Measurements from ENCODE around the gene EXO1. TPM values are rescaled to one million over a fixed set of nuclear protein-coding genes. Genes with fewer than 3 reads are reported as not detected.

The EXO1 gene
- total RNA-seq, 1 experiment from 2014 or later: 36.3 TPM

GRCh38 chr1:241888232-241888631 lies 40.2 kb downstream of the EXO1 start:
- no peak overlapping the region for H3K27ac Mint-ChIP-seq (ENCODE audit: unreplicated experiment)
- CTCF ChIA-PET: no interaction called here
- no TSS peak for BruUV-seq (replicated peaks)

DNA sequence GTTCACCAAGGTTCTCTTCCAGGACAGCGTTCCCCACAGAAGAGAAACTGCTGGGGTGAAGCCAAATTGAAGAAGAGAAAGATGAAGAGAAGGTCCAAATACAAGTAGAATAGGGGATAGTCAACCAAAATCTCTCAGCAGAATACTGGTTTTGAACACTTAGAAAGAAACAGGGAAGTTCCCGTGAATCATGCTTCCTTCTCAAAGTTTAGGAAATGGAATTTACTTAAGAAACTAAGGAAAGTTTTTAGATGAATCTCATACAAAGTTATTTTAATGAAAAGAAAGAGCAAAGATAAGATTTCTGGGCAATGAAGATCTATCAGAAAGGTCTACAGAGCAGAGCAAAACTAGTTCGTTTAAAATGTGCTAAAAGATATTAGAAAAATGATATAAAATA lies 43.3 kb downstream of the EXO1 start:
- TF ChIP-seq, protein P1, sequence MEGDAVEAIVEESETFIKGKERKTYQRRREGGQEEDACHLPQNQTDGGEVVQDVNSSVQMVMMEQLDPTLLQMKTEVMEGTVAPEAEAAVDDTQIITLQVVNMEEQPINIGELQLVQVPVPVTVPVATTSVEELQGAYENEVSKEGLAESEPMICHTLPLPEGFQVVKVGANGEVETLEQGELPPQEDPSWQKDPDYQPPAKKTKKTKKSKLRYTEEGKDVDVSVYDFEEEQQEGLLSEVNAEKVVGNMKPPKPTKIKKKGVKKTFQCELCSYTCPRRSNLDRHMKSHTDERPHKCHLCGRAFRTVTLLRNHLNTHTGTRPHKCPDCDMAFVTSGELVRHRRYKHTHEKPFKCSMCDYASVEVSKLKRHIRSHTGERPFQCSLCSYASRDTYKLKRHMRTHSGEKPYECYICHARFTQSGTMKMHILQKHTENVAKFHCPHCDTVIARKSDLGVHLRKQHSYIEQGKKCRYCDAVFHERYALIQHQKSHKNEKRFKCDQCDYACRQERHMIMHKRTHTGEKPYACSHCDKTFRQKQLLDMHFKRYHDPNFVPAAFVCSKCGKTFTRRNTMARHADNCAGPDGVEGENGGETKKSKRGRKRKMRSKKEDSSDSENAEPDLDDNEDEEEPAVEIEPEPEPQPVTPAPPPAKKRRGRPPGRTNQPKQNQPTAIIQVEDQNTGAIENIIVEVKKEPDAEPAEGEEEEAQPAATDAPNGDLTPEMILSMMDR (IDR thresholded peaks at IDR 0.05; ENCODE audit: unreplicated experiment): no peak
- intact Hi-C loops (cut with micrococcal nuclease; ENCODE audit: unreplicated experiment): loop anchor here (10.0 kb wide), 1 partner anchor 554 kb away; no protein-coding TSS in a partner anchor

More at GRCh38 chr1:241888232-241888631, 40.2 kb downstream of the EXO1 start:
- no peak for DNase-seq
- no peaks in the 10 kb centered on the region for H3K9me3 Mint-ChIP-seq (ENCODE audit: low read depth, unreplicated experiment)
- H3K4me1 Mint-ChIP-seq (ENCODE audit: low read depth, unreplicated experiment): no peaks in the 10 kb centered on the region
- intact Hi-C loops (cut with micrococcal nuclease; ENCODE audit: unreplicated experiment): no loop called here
- H3K36me3 Mint-ChIP-seq (ENCODE audit: insufficient read depth, unreplicated experiment): peaks cover 3% of the 10 kb centered on the region
- TF ChIP-seq, protein P1 (IDR thresholded peaks at IDR 0.05; ENCODE audit: unreplicated experiment): no peak
- H3K27me3 Mint-ChIP-seq (ENCODE audit: unreplicated experiment): no peaks in the 10 kb centered on the region
- no peak overlapping the region for H3K4me3 Mint-ChIP-seq (ENCODE audit: low read depth, unreplicated experiment)

DNA sequence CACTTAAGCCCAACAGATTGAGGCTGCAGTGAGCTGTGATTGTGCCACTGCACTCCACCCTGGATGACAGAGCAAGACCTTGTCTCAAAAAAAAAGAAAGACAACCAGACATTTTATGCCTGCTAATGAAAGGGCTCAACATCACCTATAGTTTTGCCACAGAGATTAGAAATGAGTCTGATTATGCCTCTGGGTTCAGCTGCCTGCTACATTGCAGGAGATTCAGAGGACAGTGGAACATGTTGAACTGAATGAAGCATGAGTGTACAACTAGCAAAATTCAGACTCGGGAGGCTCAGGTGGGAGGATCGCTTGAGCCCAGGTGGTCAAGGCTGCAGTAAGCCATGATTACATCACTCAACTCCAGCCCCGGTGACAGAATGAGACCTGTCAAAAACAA lies 46.0 kb downstream of the EXO1 start:
- peaks cover 8% of the 10 kb centered on the region for H3K36me3 Mint-ChIP-seq (ENCODE audit: insufficient read depth, unreplicated experiment)
- H3K27ac Mint-ChIP-seq (ENCODE audit: unreplicated experiment): no peak overlapping the region
- CTCF ChIA-PET: no interaction called here
- DNase-seq: no peak
- intact Hi-C loops (cut with micrococcal nuclease; ENCODE audit: unreplicated experiment): loop anchor here (10.0 kb wide), 1 partner anchor 551 kb away; no protein-coding TSS in a partner anchor
- TF ChIP-seq, protein P1 (IDR thresholded peaks at IDR 0.05; ENCODE audit: unreplicated experiment): no peak
- no TSS peak for BruUV-seq (replicated peaks)
- H3K4me1 Mint-ChIP-seq (ENCODE audit: low read depth, unreplicated experiment): no peaks in the 10 kb centered on the region
- no peak overlapping the region for H3K4me3 Mint-ChIP-seq (ENCODE audit: low read depth, unreplicated experiment)
- no peaks in the 10 kb centered on the region for H3K9me3 Mint-ChIP-seq (ENCODE audit: low read depth, unreplicated experiment)
- no peaks in the 10 kb centered on the region for H3K27me3 Mint-ChIP-seq (ENCODE audit: unreplicated experiment)

More for the DNA sequence above, 43.3 kb downstream of the EXO1 start:
- Mint-ChIP-seq H3K4me3 (ENCODE audit: low read depth, unreplicated experiment) (no peak overlapping the region), H3K36me3 (ENCODE audit: insufficient read depth, unreplicated experiment) (peaks cover 9% of the 10 kb centered on the region), H3K4me1 (ENCODE audit: low read depth, unreplicated experiment) (no peaks in the 10 kb centered on the region), H3K9me3 (ENCODE audit: low read depth, unreplicated experiment) (no peaks in the 10 kb centered on the region), H3K27ac (ENCODE audit: unreplicated experiment) (no peak overlapping the region), H3K27me3 (ENCODE audit: unreplicated experiment) (no peaks in the 10 kb centered on the region)
- no TSS peak for BruUV-seq (replicated peaks)
- DNase-seq: no peak
- CTCF ChIA-PET: no interaction called here

GRCh38 chr1:241895013-241895412 lies 47.0 kb downstream of the EXO1 start:
- Mint-ChIP-seq H3K27ac (ENCODE audit: unreplicated experiment) (peak overlapping the region; percentile 29), H3K27me3 (ENCODE audit: unreplicated experiment) (no peaks in the 10 kb centered on the region), H3K4me3 (ENCODE audit: low read depth, unreplicated experiment) (no peak overlapping the region), H3K9me3 (ENCODE audit: low read depth, unreplicated experiment) (no peaks in the 10 kb centered on the region), H3K4me1 (ENCODE audit: low read depth, unreplicated experiment) (no peaks in the 10 kb centered on the region), H3K36me3 (ENCODE audit: insufficient read depth, unreplicated experiment) (peaks cover 6% of the 10 kb centered on the region)
- TF ChIP-seq, protein P1 (IDR thresholded peaks at IDR 0.05; ENCODE audit: unreplicated experiment): no peak
- intact Hi-C loops (cut with micrococcal nuclease; ENCODE audit: unreplicated experiment): loop anchor here (5.0 to 10.0 kb wide), 2 partner anchors 283 to 550 kb away; no protein-coding TSS in a partner anchor
- no TSS peak for BruUV-seq (replicated peaks)
- CTCF ChIA-PET: interaction anchor here (0.8 to 3.2 kb wide), 3 partner anchors 91 to 284 kb away, joined by 3 to 20 read pairs (median 4); no protein-coding TSS in a partner anchor
- DNase-seq: no peak
